IPS-NIHi7 (cell line): ENCODE data around the gene KIAA1328.

Experiments used
- DNase-seq: peaks from one replicate; pipeline ENCODE4 v3.0.0; 2012; ENCODE audit warnings: mixed read lengths; ENCODE audit errors: extremely low spot score

KIAA1328 gene

DNA sequence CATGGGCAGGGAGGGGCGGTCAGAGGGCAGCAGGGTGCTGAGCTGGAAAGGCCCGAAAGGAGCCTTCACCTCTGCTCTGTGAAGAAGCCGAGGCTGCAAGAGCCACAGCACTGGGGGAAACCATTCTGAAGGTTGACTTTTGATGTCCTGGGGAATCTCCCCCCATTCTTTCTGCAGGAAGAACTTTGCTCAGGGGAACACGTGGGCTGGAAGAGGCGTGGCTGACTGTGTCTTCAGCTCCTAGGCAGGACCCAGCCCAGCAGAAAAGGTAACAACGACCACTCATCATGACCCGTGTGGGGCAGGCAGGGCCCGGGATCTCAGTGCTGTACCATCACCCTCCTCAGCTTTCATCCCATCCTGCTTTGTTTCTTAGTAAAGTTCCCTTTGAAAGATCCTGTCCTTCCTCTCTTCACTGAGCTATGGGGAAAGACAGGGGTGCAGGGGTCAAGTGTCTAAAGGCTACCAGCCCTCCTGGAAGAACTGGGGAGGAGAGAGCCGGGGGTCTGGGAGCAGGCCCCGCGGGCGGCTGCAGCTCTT lies 424.0 kb downstream of the KIAA1328 start:
- no peak for DNase-seq

DNA sequence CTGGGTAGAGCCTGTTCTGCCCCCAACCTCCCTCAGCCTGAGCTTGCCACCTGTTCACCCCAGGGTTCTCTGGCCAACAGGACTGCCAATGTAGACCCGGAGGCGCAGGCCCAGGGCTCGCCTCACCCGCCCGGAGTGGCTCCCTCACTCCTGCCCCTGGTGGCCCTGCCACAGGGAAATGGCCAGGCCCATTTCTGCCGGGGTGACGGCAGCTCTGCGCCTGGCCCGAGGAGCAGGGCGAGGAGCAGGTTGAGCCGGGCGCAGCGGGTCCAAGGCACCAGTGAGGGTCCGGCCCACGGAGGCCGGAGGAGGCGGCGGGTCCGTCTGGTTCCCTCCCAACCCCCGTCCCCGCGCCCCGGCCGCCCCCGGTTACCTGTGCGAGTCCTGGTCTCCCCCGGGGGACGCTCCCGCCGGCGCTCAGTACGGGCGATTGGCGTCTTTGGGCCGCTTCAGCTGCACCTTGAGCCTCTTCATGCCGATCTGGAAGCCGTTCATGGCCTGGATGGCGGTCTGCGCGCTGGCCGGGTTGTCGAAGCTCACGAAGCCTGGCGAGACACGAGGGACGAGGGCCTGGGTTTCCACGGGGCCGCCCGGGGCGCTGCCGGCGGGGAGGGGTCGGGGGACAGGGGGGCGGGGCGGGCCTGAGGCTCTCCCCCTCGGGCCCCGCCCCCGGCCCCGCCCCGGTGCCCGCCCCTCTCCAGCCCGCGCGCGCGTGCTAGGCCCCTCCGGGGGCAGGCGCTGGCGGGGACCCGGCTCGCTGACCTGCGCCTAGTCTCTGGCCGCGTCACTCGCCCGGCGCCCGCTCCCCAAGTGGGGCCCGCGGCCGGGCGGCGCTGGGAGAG lies 424.7 kb downstream of the KIAA1328 start:
- peak; percentile 94 for DNase-seq

DNA sequence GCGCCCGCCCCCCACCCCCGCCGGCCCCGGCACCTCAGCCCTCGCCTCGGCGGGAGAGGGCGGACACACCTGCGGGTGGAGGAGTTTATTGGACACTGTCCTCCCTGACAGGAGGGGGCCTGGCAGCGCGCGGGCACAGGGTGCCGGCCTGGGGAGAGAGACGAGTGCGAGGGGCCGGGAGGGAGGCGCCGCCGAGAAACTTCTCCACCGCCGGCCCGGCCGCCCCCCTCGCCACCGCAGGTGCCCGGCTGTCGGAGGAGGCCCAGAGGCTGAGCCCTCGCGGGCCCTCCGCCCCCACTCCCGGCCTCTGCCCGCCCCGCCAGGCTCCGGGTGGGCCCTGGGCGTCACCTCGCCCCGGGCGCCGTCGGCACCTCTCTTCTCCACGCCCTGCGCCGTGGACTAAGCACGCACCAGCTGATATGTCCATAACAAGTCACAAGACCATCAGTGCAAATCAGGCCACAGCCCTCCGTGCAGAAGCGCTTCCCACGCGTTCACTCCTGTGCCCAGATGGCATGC lies 425.4 kb downstream of the KIAA1328 start:
- no peak for DNase-seq

DNA sequence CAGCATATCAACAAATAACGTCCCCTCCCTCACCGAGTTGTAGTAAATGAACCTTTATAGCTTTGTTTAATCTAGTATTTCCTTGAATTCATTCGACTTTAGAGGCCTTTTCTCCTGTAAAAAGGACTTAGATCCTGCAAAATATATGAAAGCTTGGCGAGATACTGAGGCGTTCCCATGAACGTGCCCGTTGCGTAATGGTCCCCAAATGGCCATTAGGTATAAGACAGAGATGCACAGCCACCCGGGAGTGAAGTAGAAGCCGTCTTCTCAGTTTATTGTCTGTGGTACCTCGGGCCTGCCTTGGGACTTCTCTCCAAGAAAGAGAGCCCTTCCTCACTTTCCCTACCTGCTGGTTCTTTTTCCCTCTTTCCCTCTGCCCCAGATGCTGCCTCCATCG lies 426.0 kb downstream of the KIAA1328 start:
- no peak for DNase-seq

DNA sequence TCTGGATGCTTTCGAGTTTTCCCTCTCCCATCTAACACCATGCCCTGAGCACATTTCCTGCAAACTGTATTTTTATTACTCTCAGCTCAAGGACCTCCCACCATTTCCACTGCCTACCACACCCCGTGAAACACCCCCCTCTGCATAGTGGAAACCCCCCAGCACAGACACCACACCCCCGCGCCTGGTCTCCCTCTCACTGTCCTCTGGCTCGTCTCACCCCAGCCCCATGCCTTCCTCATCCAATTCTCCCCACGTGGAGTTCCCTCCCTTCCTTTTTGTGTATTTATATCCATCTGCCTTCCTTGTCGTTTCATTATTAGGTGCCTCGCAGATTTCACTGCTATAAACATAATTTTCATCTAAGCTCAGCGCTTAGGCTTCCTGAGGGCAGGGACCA lies 429.2 kb downstream of the KIAA1328 start:
- DNase-seq = no peak

DNA sequence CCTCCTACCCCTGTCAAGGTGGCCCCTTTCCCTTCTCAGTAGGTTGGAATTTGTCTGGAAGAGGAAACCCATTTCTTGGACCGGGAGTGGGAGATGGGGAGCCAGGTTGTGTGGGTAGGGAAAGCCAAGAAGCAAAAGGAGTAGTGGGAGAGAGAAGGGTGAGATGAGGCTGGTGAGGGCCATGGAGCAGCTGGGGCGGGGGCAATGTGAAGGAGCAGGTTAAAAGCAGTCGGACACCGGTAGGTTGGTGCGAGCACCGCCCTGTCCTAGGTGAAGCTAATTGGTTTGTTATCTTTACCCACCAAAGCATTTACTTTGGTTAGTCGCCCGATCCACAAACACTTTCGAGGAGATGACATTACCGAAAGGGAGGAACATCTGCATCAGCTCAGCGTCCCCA lies 429.9 kb downstream of the KIAA1328 start:
- no peak for DNase-seq

DNA sequence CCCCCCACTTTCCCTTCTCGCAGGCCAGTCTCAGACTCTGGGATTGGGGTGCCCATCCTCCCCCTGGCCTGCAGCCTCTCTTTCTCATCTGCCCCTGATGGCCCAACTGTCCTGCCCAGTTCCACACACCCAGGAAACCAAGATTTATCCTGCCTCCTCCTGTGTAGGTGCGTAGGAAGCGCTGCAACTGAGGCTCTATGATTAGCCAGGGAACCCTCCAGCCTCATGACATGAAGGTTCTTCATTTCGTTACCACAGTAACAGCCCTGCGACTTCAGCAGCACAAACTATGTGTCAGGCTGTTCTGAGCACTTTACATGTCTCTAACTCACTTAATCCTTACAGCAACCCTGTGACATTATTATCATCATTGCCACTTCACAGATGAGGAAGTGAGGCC lies 430.8 kb downstream of the KIAA1328 start:
- no peak for DNase-seq

DNA sequence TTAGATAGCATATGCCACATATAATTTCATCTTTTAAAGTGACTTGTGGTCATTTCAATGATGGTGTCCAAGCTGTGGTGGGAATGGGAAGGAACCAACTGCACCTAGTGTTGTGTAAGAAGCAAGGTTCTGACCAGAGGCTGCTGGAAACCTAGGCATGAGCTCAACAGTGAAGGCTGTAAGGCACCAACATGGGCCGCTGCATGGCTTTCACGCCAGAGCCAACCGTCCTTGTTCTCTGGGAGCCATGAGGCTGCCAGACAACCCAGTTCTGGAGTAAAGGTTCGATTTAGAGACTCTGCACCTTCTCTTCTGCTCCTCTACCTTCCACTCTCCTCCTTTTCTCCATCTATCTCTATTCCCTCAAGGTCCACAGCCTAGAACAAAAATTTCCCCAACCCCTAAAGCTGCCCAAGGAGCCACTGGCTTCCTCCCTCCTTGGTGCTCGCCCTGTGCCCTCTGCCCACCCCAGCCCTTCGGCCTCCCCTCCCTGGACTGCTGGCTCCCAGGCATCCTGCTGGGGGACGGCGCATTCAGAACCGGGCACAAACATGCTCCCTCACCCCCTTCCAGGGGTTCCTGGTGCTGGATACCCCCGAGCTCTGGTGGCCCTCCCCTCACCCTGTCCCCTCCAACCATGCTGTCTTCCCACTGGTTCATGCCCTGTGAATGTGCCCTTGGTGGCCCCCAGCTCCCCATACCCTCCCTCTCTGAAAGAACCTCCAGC lies 431.6 kb downstream of the KIAA1328 start:
- no peak for DNase-seq

DNA sequence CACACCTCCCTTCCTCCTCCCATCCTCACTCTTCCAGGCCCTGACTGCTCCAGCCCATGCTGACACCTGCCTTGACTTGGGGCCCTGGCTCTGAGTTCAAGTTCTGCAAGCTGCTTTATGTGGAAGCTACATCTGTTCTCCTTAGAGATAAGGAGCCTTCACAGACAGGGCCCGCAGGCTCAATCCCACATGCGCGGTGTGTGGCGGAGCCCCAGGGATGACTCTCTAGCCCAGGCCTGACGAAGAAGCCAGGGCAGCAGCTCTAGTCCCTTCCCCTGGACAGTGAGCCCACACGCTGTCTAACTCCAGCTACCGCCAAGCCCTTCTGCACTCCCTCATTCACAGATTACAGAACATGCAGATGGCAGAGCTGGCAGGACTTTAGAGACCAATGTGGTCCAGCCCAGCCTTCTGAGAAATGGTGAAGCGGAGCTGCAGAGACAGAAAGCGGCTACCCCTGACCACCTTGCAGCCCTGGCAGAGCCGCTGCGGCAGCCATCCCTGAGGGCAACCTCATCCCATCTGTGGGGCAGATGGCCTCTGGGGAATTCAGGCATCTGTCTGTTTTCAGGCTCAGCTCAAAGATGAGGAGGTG lies 432.4 kb downstream of the KIAA1328 start:
- no peak for DNase-seq

DNA sequence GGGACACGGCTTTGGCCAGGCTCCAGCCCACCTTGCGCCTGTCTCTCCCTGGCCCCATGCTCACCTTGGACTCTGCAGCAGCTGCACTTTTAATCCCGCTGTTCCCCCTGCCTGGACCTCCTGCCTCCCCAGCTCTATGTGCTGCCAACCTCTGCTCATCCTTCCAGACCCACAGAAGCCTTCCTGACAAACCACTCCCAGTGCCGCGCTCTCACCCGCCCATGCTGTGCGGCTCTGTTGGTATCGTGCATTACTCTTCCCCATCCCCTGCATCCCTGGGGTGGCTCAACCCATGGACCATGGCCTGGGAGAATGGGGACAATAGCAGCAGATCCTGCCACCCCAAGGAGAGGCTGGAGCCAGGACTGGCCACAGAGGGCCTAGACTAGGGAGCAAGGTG lies 433.1 kb downstream of the KIAA1328 start:
- no peak for DNase-seq

DNA sequence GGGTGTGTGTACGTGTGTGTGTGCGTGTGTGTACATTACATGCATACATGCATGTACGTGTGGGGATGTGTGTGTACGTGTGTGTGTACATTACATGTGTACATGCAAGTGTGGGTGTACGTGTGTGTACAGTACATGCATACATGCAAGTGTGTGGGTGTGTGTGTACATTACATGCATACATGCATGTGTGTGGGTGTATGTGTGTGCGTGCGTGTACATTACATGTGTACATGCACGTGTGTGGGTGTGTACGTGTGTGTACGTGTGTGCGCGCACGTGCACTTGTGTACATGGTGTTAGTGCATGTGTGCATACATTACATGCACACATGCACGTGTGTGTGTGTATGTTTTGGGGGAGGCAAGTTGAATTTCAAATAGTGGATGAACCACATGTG lies 436.0 kb downstream of the KIAA1328 start:
- DNase-seq = no peak

DNA sequence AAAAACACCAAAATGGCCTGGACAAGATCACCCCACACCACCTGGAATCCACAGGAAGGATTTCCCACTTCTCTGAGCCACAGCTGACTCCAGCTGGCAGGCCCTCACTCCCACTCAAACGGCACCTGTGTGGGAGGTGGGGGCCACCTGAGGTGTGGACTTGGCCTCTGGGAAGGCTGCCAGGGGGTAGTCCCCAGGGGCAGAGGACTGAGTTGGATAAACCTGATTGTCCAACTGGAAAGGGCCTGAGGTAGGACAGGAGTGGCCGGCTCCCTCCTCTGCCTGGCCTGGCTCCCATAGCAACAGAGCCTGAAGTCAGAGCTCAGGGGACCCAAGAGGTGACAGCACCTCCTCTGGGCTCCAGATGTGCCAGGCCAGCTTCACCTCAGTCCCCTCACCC lies 436.5 kb downstream of the KIAA1328 start:
- DNase-seq = no peak

DNA sequence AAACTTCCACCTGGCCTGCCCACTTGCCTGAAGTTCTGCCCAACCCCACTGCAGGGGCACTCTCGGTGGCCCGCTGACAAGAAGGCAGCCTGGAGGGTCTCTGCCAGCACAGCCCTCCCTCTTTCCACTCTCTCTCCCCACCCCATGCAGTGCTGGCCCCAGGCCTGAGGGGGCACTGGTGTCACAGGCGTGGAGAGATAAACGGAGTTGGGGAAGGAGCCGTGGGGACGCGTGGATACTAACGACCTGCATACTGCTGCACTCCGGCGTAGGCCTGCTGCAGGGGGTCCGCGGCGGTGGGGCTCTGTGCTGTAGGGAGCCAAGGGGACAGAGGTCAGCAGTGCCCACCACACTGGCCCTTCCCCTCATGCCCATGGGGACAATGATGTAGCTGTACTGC lies 437.4 kb downstream of the KIAA1328 start:
- DNase-seq = peak; percentile 67

DNA sequence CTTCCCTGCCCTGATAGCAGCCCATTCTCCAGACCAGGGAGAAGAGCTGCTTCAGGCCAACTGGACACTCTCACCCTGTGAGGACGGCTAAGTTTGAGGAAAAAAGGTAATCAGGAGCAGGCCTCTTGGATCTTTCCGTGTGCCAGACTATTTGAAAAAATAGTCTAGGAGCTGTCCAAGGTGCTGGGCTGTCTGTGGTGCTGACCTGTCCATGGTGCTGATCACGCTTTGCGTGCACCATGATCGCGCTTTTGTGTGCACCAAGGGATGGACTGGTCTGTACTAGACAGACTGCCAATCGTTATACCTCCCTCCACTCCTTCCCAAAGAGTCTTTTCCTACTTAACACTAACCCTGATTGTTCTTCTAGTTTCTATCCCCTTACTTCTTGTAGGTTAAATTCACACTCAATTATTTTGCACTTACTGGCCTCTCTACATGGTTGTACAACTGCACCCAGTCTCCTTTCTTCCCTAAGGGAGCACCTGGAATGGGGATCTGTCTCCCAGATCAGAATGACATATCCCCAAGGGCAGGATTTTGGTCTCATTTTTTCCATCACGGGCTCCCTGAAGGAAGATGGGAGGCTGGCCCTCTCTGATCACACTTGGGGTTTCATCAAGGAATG lies 441.2 kb downstream of the KIAA1328 start:
- peak; percentile 70 for DNase-seq

DNA sequence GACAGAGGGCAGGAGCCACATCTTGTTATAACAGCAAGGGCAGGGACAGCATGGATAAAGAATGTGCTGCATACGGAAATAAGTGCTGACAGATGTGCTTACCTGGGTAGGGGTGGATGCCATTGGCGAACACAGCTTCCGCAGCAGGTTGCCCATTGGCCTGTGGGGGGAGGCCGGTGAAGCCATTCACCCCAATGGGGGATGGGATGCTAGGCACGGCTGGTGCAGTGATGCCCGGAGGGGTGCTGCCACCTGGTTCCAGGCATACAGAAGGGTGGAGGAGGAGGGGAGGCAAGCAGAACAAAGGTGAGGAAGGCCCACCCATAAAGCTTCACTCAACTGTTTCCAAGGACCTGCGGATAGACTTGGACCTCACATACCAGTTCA lies 441.7 kb downstream of the KIAA1328 start:
- DNase-seq = no peak

DNA sequence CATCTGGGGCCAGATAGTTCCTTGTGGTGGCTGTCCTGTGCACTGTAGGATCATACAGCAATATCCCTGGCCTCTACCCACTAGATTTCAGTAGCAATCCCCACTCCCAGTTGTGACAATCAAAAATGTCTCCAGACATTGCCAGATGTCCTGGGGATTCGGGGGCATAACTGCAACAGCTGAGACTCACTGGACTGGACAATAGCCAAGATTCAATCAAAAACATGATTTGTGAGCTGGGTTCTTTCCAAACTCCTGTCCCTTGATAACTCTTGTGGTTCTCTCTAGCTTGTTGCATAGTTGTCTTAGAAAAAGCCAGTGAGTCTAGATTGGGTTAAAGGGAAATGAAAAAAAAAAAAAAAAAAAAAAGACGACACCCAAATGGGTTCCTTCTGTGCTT lies 443.3 kb downstream of the KIAA1328 start:
- DNase-seq = no peak

DNA sequence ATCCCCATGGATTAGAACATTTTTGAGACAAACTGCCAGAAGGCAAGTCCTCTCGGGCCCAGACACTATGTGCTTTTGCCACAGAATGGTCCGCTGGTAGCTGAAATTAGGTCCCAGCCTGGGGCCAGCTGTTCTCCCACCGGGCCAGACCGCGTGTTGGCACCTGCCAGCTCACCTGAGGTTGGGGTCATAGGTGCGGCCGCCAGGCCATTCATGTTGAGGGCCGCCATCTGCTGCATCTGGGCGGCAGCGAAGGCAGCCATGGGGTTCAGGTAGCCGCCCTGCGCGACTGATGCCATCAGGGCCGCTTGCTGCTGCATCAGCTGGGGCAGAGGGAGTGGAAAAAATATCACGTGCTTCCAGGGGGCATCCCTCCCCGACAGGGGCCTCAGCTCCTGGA lies 443.9 kb downstream of the KIAA1328 start:
- DNase-seq = no peak

DNA sequence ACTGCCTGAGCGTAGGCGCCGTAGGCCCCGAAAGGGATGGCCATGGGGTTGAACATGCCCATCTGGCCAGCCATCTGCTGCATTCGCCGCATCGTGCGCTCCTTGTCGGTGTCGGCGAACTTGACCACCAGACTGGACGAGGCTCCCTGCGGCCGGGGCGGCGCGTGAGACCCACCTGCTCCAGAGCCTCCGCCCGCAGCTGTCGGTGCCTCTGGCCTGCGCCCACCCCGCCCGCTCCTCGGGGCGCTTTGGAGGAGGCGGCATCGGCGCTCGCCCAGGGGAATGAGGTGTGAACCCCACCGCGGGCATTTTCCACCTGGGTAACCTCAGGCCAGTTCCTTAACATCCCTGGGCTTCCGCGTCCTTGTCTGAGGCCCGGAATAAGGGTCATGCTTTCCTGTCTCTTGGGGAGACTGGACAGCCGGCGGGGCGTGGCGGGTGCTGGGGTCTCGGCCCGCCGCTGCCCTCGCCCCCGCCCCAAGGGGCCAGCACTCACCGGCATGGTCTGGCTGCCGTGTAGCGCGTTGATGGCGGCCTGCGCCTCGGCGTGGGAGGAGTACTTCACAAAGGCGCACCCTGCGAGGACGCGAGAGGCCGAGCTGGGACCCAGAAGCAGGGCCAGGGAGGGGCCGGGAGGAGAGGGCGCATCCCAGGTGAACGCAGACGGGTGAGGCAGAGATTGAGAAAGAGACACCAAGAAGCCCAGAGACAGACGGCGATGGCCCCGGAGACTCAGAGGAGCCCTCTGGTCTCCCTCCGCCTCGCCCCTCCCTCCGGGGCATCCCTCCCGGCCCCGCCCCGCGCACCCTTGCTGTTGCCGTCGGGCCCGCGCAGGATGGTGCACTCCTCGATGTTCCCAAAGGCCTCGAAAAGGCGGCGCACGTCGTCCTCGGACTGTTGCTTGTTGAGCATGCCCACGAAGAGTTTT lies 445.6 kb downstream of the KIAA1328 start:
- no peak for DNase-seq

DNA sequence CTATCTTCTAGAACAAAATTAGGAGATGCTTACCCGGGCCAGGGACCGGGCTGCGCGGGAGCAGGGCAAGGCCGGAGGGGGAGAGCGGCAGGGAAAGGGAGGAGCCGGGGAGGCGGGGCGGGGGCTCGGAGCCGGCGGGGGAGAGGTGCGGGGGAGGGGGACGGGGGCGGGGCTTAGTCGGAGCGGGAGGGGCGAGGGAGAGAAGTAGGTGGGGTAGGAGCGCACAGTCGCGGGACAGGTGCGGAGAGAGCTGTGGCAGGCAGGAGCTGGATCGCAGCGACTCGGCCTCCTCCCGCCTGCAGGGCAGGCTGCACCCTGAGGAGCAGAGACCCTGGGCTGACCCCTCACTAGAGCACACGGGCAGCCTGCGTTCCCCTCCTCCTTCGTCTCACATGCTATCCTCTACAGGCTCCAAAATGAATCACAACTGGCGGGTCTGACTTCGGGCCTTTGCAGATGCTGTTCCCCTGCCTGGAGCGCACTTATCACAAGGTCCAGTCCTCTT lies 446.4 kb downstream of the KIAA1328 start:
- DNase-seq = peak; percentile 69

DNA sequence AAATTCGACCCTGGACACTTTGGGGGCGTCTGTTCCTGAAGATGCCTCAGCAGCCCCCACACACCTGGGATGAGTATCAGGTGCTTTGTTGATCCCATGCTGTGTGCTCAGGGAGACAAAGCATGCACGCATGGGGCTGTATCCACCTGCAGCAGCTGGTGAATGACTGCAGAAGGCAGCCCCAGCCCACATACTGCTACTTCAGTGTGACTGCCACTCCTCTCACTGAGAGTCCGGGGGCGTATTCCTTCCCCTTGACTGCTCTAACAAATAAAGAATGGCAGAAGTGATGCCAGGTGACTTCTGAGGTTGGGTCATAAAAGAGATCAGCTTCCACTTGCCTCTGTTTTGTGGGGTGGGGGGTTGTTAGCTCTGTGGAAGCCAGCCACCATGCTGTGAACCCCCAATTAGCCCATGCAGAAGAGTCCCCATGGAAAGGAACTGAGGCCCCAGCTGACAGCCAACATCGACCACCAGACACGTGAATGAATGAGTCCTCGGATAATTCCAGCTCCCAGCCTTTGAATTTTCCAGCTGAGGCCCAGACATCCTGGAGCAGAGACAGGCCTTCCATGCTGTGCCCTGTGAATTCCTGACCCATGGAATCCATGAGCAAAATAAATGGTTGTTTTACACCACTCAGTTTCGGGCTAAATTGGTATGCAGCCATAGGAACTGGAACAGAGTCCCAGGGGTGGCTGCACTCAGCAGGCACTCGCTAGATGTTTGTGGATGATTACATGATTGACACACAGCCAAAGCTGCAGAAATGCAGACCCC lies 447.4 kb downstream of the KIAA1328 start:
- DNase-seq = no peak
